NAMALWA (cell line): Measurements from ENCODE around the gene PCDHGA7.
"Not testable (repeated sequence)": the region's sequence is repeated elsewhere in the genome, so short reads cannot be mapped to it uniquely, and the experiment has no call there.

Experiments
- DNase-seq: peaks from one replicate; pipeline ENCODE4 v3.0.0-alpha.2; 2015; ENCODE audit warnings: low spot score

Gene PCDHGA7

GRCh38 chr5:141430332-141431113, 48.0 kb downstream of the PCDHGA7 start, which contains the start of gene PCDHGA12:
TSS of gene PCDHGA12 (plus strand) at chr5:141430507. CDS start at chr5:141430760, 253 bp downstream.
- peak; percentile 81 for DNase-seq

- DNase-seq = no peak
Measured at GRCh38 chr5:141431286-141431685, 48.7 kb downstream of the PCDHGA7 start.

- DNase-seq = not testable (repeated sequence)
Measured at GRCh38 chr5:141432308-141432707, 49.8 kb downstream of the PCDHGA7 start.

GRCh38 chr5:141432726-141433125, 50.2 kb downstream of the PCDHGA7 start:
- DNase-seq = not testable (repeated sequence)

GRCh38 chr5:141434006-141434405, 51.5 kb downstream of the PCDHGA7 start:
- no peak for DNase-seq
